ENCODE measurements around the gene SELENOH. TPM values are rescaled to one million over a fixed set of nuclear protein-coding genes. Genes with fewer than 3 reads are reported as not detected.

SELENOH gene
- total and polyA plus RNA-seq, 9 of the 15 experiments (the other 6 are each of a cell fraction or from before 2014, with no cell fraction given) = 16.6 to 299 (median 118) TPM

DNA sequence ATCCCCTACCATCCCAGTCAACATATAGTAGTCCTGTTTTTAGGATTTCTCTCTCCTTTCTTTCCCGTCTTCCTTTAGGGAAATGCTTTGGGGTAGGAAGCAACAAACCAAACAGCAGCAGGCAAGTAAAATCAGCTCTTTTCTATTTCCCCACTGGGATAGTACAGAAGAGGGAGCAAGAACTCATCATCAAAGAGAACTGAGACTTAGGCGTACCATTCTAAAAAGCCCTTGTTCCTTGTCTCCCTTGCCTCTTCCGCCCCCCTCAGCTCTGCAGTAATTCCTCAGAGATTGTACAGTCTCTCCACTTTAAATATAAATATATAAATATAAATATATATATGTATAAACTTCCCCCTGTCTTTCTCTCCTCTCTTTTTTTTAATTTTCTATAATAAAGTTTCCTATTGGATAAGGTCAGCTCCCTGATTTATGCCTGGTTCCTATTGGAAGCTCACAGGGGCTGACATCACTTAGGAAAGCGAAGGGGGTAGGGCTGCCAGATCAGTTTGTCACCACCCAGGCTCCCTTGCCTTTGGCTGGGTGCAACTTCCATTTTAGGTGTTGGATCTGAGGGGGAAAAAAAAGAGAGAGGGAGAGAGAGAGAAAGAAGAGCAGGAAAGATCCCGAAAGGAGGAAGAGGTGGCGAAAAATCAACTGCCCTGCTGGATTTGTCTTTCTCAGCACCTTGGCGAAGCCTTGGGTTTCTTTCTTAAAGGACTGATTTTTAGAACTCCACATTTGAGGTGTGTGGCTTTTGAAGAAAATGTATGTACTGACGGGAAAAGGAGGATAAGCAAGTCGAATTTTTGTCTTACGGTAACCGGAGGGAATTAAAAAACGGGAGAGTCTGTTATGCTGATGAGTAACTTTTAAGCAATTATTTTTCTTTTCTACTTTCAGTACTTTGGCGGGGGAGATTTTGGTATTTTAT is 20.3 kb downstream of the SELENOH start, which contains the start of gene CTNND1 (continued):
- TF ChIP-seq POLR2H (tag; IDR thresholded peaks at IDR 0.05; ENCODE audit: low read depth) (peak; percentile 94), PHTF2 (CRISPR knock-in tag; IDR thresholded peaks at IDR 0.05) (no peak), ZNF134 (CRISPR knock-in tag; conservative IDR thresholded peaks at IDR 0.05) (no peak), YY1 (IDR thresholded peaks at IDR 0.05; ENCODE audit: borderline replicate concordance in 1 of 3, control insufficient read depth in 1 of 3, extremely low read depth in 1 of 3, insufficient read depth in 3 of 3, insufficient read length in 1 of 3, insufficient replicate concordance in 2 of 3, low read depth in 1 of 3, low read length in 2 of 3) (peak; percentile 28 to 93 (median 74)), RAD51 (IDR thresholded peaks at IDR 0.05; ENCODE audit: borderline replicate concordance, low read depth) (no peak), NFE2L1 (tag; IDR thresholded peaks at IDR 0.05; ENCODE audit: borderline replicate concordance, low read depth) (no peak), ZNF518B (CRISPR knock-in tag; IDR thresholded peaks at IDR 0.05) (no peak), HDAC1 (IDR thresholded peaks at IDR 0.05) (peak in 1 of 2 experiments; percentile 70; a peak in 1 of 4 replicates), ZNF445 (CRISPR knock-in tag; IDR thresholded peaks at IDR 0.05; ENCODE audit: low read depth) (no peak), POU5F1 (IDR thresholded peaks at IDR 0.05; ENCODE audit: borderline replicate concordance, low read depth, low read length, partially characterized antibody) (no peak), ZNF444 (CRISPR knock-in tag; IDR thresholded peaks at IDR 0.05) (no peak), MCM3 (IDR thresholded peaks at IDR 0.05) (no peak), HEY1 (CRISPR knock-in tag; IDR thresholded peaks at IDR 0.05; ENCODE audit: borderline replicate concordance) (no peak), FOS (IDR thresholded peaks at IDR 0.05; ENCODE audit: extremely low read depth, insufficient read length) (peak; percentile 87), KAT7 (CRISPR knock-in tag; IDR thresholded peaks at IDR 0.05; ENCODE audit: borderline replicate concordance) (no peak), MYNN (IDR thresholded peaks at IDR 0.05) (no peak), MYNN (CRISPR knock-in tag; IDR thresholded peaks at IDR 0.05) (no peak), YBX1 (IDR thresholded peaks at IDR 0.05) (no peak), TCF7L2 (IDR thresholded peaks at IDR 0.05; ENCODE audit: low read depth, low read length) (no peak), ILK (tag; IDR thresholded peaks at IDR 0.05; ENCODE audit: borderline replicate concordance, low read depth) (no peak), CTBP1 (IDR thresholded peaks at IDR 0.05; ENCODE audit: borderline replicate concordance) (peak; percentile 29; the same call in 1 of the 2 replicates), RBM34 (IDR thresholded peaks at IDR 0.05; ENCODE audit: borderline replicate concordance, insufficient read depth, low read length) (no peak)
- TF ChIP-seq, protein P1, sequence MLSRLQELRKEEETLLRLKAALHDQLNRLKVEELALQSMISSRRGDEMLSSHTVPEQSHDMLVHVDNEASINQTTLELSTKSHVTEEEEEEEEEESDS (CRISPR knock-in tag; IDR thresholded peaks at IDR 0.05) = no peak

Measured in K562 (cell line).